GF-D8 (cell line): ENCODE data around the gene C1orf146.
"Not testable (repeated sequence)": the region's sequence is repeated elsewhere in the genome, so short reads cannot be mapped to it uniquely, and the experiment has no call there.

ENCODE experiments used
- DNase-seq: peaks from one replicate; lab custom pipeline; 2025; lab: John Stamatoyannopoulos, UW

C1orf146 gene

DNA sequence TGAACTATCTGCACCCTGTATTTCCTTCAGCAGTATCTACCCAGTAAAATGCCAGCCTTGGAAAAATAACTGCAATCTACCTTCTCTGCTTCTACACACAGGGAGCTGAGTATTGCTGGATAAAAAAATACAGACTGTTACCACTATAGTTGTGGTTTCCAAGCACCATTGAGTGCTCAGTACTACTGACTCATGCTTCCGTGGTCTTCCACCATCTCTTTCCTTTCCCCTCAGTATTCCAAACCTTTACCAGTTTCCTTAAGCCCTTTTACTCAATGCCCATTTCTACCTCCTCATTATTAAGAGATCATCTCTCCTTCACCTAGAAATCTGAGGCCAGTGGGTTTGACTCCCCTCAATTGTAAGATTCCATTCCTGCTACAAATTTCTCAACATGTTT, 57.2 kb downstream of the C1orf146 start:
- no peak for DNase-seq

DNA sequence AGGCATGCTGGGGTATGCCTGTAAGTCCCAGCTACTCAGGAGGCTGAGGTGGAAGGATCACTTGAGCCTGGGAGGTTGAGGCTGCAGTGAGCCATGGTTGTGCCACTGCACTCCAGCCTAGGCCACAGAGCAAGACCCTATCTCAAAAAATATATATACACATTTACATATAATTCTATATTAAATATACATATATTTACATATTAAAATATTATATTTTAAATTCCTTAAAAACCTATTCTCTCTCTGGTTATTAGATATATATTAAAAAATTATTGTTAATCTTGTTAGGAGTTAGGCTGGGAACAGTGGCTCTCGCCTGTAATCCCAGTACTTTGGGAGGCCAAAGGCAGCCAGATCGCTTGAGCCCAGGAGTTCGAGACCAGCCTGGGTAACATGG, 58.4 kb downstream of the C1orf146 start:
- no peak for DNase-seq

DNA sequence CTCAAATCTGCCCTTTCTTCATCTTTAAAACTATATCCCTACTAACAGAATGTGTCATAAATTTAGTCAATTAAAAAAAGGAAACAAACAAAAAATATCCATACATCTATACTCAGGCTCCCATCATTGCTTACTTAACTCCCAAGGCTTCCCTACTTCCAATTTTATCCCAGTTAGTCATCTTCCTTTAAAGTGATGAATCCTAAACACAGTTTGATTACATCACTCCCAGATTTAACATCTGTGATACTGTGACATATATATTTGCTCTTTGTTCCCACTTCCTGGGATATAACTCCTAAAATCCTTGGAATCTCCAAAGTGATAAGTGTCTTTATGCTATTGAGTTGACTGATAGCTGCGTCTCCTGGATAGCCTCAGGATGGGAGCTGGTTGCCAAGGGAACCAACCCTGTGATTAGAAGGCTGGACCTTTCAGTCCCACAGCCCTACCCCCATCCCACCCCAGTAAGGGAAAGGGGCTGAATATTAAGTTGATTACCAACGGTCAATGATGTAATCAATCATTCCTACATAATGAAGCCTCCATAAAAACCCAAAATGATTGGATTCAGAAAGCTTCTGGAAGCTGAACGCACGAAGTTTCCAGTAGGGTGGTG, 59.5 kb downstream of the C1orf146 start:
- no peak for DNase-seq

DNA sequence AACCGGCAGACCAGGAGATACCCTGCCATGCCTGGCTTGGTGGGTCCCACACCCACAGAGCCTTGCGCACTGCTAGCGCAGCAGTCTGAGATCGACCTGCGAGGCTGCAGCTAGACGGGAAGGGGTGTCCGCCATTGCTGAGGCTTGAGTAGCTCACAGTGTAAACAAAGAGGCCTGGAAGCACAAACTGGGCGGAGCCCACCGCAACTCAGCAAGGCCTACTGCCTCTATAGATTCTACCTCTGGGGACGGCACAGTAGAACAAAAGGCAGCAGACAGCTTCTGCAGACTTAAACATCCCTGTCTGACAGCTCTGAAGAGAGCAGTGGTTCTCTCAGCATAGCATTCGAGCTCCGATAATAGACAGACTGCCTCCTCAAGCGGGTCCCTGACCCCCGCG, 62.1 kb downstream of the C1orf146 start:
- not testable (repeated sequence) for DNase-seq

DNA sequence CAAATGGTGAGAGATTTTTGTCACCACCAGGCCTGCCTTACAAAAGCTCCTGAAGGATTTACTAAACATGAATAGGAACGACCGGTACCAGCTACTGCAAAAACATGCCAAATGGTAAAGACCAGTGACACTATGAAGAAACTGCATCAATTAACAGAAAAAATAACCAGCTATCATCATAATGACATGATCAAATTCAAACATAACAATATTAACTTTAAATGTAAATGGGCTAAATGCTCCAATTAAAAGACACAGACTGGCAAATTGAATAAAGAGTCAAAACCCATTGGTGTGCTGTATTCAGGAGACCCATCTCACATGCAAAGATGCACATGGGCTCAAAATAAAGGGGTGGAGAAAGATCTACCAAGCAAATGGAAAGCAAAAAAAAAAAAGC, 63.7 kb downstream of the C1orf146 start:
- DNase-seq: not testable (repeated sequence)

DNA sequence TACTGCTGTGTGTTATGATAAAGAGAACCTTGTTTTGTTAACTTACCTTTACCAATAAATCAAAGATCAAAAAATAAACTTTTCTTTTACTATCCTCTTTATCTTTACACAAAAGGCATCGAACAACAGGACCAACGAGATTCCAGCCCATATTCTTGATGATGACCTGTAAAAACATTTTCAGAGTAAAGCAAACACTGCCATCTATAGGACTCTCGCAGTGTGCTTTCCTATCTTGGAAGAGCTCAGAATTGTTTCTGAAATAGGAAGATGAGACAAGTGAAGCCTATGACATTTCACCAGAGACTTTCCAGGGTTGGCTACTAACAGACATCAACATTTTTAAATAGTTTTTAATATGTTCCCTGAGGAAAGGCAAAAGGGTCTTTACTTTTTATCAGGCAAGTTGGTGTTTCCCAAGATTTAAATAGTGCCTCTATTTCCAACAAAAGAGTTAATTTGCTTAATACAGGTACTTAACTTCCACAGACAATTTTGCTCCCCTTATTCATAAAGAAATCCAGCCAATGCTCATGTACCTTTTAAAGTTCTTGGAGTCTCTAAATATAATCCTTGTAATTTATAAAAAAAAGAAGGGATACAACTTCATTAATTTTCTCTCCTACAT, 73.8 kb downstream of the C1orf146 start:
- DNase-seq: peak; percentile 32
